ENCODE results near the gene MOSPD2. TPM values are rescaled to one million over a fixed set of nuclear protein-coding genes. Genes with fewer than 3 reads are reported as not detected.

Gene MOSPD2
- total and polyA plus RNA-seq, 2 of the 8 experiments (the other 6 are each of a cell fraction or from before 2014, with no cell fraction given): 4.5 to 12.1 TPM

GRCh38 chrX:14922437-14922836 lies 49.2 kb downstream of the MOSPD2 start:
- H3K23me2 ChIP-seq (ENCODE audit: low read depth, low read length): no peaks in the 10 kb centered on the region
- no peaks in the 10 kb centered on the region for H4K20me1 ChIP-seq (replicated peaks in 1 of 2; ENCODE audit: control insufficient read depth in 1 of 2, insufficient read depth in 2 of 2, low read length in 2 of 2)
- H2AK5ac ChIP-seq (ENCODE audit: low read depth, low read length): no peak overlapping the region
- no peak overlapping the region for H4K91ac ChIP-seq (replicated peaks; ENCODE audit: insufficient read length, low read length)
- no peak overlapping the region for H3K4me2 ChIP-seq (ENCODE audit: insufficient read depth in 1 of 2, low read depth in 2 of 2, low read length in 2 of 2)
- FAIRE-seq: no peak
- H3K27me3 ChIP-seq (replicated peaks in 1 of 4; ENCODE audit: control insufficient read depth in 3 of 4, extremely low read depth in 1 of 4, insufficient read depth in 3 of 4, low read length in 3 of 4): no peaks in the 10 kb centered on the region
- no peak overlapping the region for H2AFZ ChIP-seq (ENCODE audit: low read length)
- H2BK120ac ChIP-seq (replicated peaks; ENCODE audit: low read depth, low read length): no peak overlapping the region
- no peak overlapping the region for H3K9ac ChIP-seq (replicated peaks in 1 of 4; ENCODE audit: extremely low read depth in 1 of 4, low read depth in 3 of 4, low read length in 3 of 4)
- H3K36me3 ChIP-seq (ENCODE audit: control insufficient read depth in 2 of 4, insufficient read depth in 4 of 4, low read length in 3 of 4): peaks cover 0 to 5% (median 0%) of the 10 kb centered on the region in 4 experiments; a peak in 2 of 8 replicates
- H3K9me3 ChIP-seq (ENCODE audit: insufficient read depth in 2 of 2, low read depth in 1 of 2, low read length in 1 of 2): no peaks in the 10 kb centered on the region
- DNase-seq (ENCODE audit: low read depth in 1 of 2, low spot score in 2 of 2): no peak
- no peak overlapping the region for H2BK15ac ChIP-seq (ENCODE audit: low read length)
- no peak overlapping the region for H4K5ac ChIP-seq (ENCODE audit: insufficient read length, low read depth, low read length)
- H4K8ac ChIP-seq (ENCODE audit: extremely low read depth, insufficient read depth, low read length): no peak overlapping the region
- POLR2A ChIA-PET (ENCODE audit: partially characterized antibody): no interaction called here
- no peak overlapping the region for H3K18ac ChIP-seq (ENCODE audit: extremely low read depth, low read length)
- no peaks in the 10 kb centered on the region for H3K79me2 ChIP-seq (ENCODE audit: control insufficient read depth in 1 of 2, insufficient read depth in 2 of 2, low read length in 2 of 2)
- H2BK12ac ChIP-seq (ENCODE audit: low read depth, low read length): no peak overlapping the region
- H3K27ac ChIP-seq (ENCODE audit: low read depth, low read length): no peak overlapping the region
- no peak overlapping the region for H3K4me3 ChIP-seq (ENCODE audit: extremely low read depth in 1 of 4, insufficient read depth in 2 of 4, low read depth in 3 of 4, low read length in 4 of 4)
- CTCF ChIA-PET (ENCODE audit: partially characterized antibody): no interaction called here
- H2BK20ac ChIP-seq (ENCODE audit: low read length): no peak overlapping the region
- H3K4me1 ChIP-seq (replicated peaks in 1 of 4; ENCODE audit: control insufficient read depth in 3 of 4, insufficient read depth in 4 of 4, low read length in 3 of 4): no peaks in the 10 kb centered on the region
- no peak overlapping the region for H3K4ac ChIP-seq (replicated peaks; ENCODE audit: insufficient read length, low read depth, low read length)
- no peak overlapping the region for H3K14ac ChIP-seq (ENCODE audit: insufficient read length)
- no peaks in the 10 kb centered on the region for H3K79me1 ChIP-seq (ENCODE audit: low read depth, low read length)
- H3K23ac ChIP-seq (ENCODE audit: insufficient read length): no peak overlapping the region
- no peak overlapping the region for H3K56ac ChIP-seq (replicated peaks; ENCODE audit: insufficient read length, low read depth, low read length)
- WGBS, 2 experiments (ENCODE audit: extremely low coverage in 1 of 2, insufficient coverage in 1 of 2, insufficient read length in 1 of 2, insufficient replicate concordance in 2 of 2, low coverage in 1 of 2, low lambda C conversion rate in 2 of 2, missing lambda C conversion rate in 1 of 2): 94% methylated on average over 5 of the region's 6 CpGs; no CpG with 5 or more reads in 1 of the 2 experiments
- H2BK5ac ChIP-seq (ENCODE audit: low read depth, low read length): no peak overlapping the region
- no peak for TF ChIP-seq CTBP2 (IDR thresholded peaks at IDR 0.05; ENCODE audit: borderline replicate concordance, insufficient read depth, insufficient read length, low read length)
- TF ChIP-seq TAF7 (optimal IDR thresholded peaks at IDR 0.05; ENCODE audit: borderline replicate concordance, low read depth, low read length): no peak
- no peak for TF ChIP-seq CBX8 (IDR thresholded peaks at IDR 0.05; ENCODE audit: borderline replicate concordance, low read depth, low read length)
- no peak for TF ChIP-seq CHD2 (IDR thresholded peaks at IDR 0.05; ENCODE audit: low read length)
- no peak for TF ChIP-seq KDM5A (IDR thresholded peaks at IDR 0.05; ENCODE audit: low read length)
- no peak for TF ChIP-seq EZH2 (IDR thresholded peaks at IDR 0.05; ENCODE audit: low read depth, low read length, severe bottlenecking)
- no peak for TF ChIP-seq KDM4A (IDR thresholded peaks at IDR 0.05; ENCODE audit: low read depth, low read length, severe bottlenecking)
- TF ChIP-seq CHD1 (IDR thresholded peaks at IDR 0.05; ENCODE audit: low read depth, low read length): no peak
- no peak for TF ChIP-seq ATF2 (IDR thresholded peaks at IDR 0.05; ENCODE audit: low read length)
- TF ChIP-seq, protein P1, sequence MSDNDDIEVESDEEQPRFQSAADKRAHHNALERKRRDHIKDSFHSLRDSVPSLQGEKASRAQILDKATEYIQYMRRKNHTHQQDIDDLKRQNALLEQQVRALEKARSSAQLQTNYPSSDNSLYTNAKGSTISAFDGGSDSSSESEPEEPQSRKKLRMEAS (IDR thresholded peaks at IDR 0.05): no peak
- TF ChIP-seq SIN3A (conservative IDR thresholded peaks at IDR 0.05 in 1 of 2, IDR thresholded peaks at IDR 0.05 in 1 of 2; ENCODE audit: low read depth in 1 of 2, low read length in 2 of 2): no peak
- no peak for TF ChIP-seq TAF1 (IDR thresholded peaks at IDR 0.05; ENCODE audit: low read depth, low read length)
- no peak for TF ChIP-seq CREB1 (IDR thresholded peaks at IDR 0.05)

Measured in H1 (cell line).